Stimulated activated naive CD8-positive, alpha-beta T cell treated with anti-CD3 and anti-CD28 coated beads, Interleukin-15, amount 100 ng/mL, for 72 hours (primary cell): Measurements from ENCODE around the gene USP11.
A peak's percentile ranks its signal among the peaks of the same experiment; 100 is the strongest.

Source experiments
- ATAC-seq: fragments of 150-1000 bp; cut with Tn5 transposase; 2 replicates; pipeline ENCODE4 v1.10.0; 2021; ENCODE audit warnings: mild to moderate bottlenecking, moderate library complexity
- DNase-seq, 2 donors: peaks; one replicate each; pipeline ENCODE4 v3.0.0; 2021 to 2022
- H3K27ac Mint-ChIP-seq, 2 donors: one replicate each; pipeline ENCODE4 v1.8.0; 2022; ENCODE audit warnings: mild to moderate bottlenecking in 2 of 2, mixed read lengths in 2 of 2, moderate library complexity in 2 of 2
- H3K27me3 Mint-ChIP-seq: one replicate; pipeline ENCODE4 v1.8.0; 2022; ENCODE audit warnings: mixed read lengths
- H3K4me1 Mint-ChIP-seq: one replicate; pipeline ENCODE4 v1.8.0; 2022; ENCODE audit warnings: mild to moderate bottlenecking, mixed read lengths
- H3K4me3 Mint-ChIP-seq, 2 donors: one replicate each; pipeline ENCODE4 v1.8.0; 2022; ENCODE audit warnings: mild to moderate bottlenecking in 2 of 2, mixed read lengths in 2 of 2, moderate library complexity in 1 of 2
- H3K9me3 Mint-ChIP-seq, 2 donors: one replicate each; pipeline ENCODE4 v1.8.0; 2022; ENCODE audit warnings: mixed read lengths in 2 of 2

USP11 gene

GRCh38 chrX:47198687-47199080 lies 34.1 kb upstream of the USP11 start:
- H3K4me1 Mint-ChIP-seq, result peaks cover 49% of the 10 kb centered on the region
- DNase-seq (no peak), ATAC-seq (no peak)
- no peaks in the 10 kb centered on the region for H3K27me3 Mint-ChIP-seq
- H3K27ac Mint-ChIP-seq, result peak overlapping the region in 1 of 2 donors; percentile 80
- no peak overlapping the region for H3K4me3 Mint-ChIP-seq
- H3K9me3 Mint-ChIP-seq, result no peaks in the 10 kb centered on the region

- H3K4me1 Mint-ChIP-seq, result peaks cover 49% of the 10 kb centered on the region
These were observed 33.5 kb upstream of the USP11 start for GRCh38 chrX:47199286-47199685.

DNA sequence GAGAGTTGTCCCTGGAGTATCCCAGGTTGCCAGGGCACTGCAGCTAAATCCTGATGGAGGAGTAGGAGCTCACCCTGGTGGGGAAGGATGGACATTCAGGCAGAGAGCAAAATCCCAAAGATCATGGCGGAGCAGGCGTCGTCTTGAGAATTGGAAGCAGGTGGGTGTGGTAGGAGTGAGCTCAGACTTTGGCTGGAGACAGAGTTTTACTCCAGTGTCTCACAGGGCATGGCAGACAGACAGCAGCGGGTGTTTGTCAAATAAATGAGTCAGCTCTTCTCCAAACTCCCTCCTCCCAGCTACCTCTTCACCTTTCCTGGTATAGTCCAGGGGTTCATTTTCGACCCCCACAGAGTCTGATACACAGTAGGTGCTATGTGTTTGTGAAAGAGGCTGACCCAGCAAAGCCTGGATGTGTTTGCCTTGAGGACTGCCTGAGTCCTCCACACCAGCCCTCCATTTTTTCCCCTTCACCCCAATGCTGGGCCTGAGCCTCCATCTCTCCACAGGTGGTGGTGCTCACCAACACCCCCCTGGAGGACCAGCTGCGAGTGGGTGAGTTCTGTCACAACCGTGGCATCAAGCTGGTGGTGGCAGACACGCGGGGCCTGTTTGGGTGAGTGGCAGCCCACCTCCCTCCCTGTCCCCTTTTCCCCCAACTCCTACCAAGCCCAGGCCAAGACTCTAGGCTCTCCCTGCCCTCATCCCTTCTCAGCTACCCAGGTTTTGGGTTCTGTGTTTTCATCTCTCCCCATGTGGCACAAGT lies 32.2 kb upstream of the USP11 start:
- peaks cover 44% of the 10 kb centered on the region for H3K4me1 Mint-ChIP-seq
- no peaks in the 10 kb centered on the region for H3K9me3 Mint-ChIP-seq
- ATAC-seq (no peak), DNase-seq (no peak)
- no peaks in the 10 kb centered on the region for H3K27me3 Mint-ChIP-seq
- H3K4me3 Mint-ChIP-seq, result no peak overlapping the region
- H3K27ac Mint-ChIP-seq, result peak overlapping the region in 1 of 2 donors; percentile 59

More at GRCh38 chrX:47199286-47199685, 33.5 kb upstream of the USP11 start:
- H3K9me3 Mint-ChIP-seq, result no peaks in the 10 kb centered on the region
- H3K27ac Mint-ChIP-seq, result no peak overlapping the region
- ATAC-seq, result no peak
- DNase-seq, result no peak
- H3K4me3 Mint-ChIP-seq, result no peak overlapping the region
- H3K27me3 Mint-ChIP-seq, result no peaks in the 10 kb centered on the region

DNA sequence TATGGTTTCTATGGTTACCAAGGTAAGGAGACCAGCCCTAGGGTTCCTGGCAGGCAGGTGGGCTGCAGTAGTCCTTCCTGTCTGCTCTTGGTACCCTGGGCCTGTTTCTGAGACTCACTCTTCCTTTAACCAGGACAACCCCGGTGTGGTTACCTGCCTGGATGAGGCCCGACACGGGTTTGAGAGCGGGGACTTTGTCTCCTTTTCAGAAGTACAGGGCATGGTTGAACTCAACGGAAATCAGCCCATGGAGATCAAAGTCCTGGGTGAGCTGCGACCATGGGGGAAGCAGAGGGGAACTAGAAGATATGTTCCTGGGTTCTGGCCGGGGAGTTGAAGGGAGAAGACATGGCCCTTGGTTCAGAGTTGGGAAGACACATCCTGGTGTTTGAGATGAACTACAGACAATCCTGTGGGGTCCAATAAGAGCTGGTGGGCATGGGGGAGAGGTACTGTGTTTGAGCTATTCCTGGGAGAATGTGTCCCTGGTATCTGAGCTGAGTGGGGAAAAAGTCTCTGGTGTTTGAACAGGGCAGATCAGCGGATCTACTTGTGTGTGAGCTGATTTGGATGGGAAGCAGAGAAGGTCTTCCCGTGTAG lies 31.4 kb upstream of the USP11 start:
- Mint-ChIP-seq H3K27ac (peak overlapping the region; percentile 14 to 83), H3K4me1 (peaks cover 41% of the 10 kb centered on the region), H3K9me3 (no peaks in the 10 kb centered on the region), H3K4me3 (no peak overlapping the region), H3K27me3 (no peaks in the 10 kb centered on the region)
- ATAC-seq, result no peak
- DNase-seq, result no peak

GRCh38 chrX:47202316-47202715 lies 30.5 kb upstream of the USP11 start:
- Mint-ChIP-seq H3K4me3 (no peak overlapping the region), H3K4me1 (peaks cover 35% of the 10 kb centered on the region), H3K27me3 (no peaks in the 10 kb centered on the region), H3K9me3 (no peaks in the 10 kb centered on the region), H3K27ac (no peak overlapping the region)
- no peak for DNase-seq
- ATAC-seq, result no peak

- no peaks in the 10 kb centered on the region for H3K9me3 Mint-ChIP-seq
- peaks cover 31% of the 10 kb centered on the region for H3K4me1 Mint-ChIP-seq
- no peak overlapping the region for H3K4me3 Mint-ChIP-seq
These were observed 29.9 kb upstream of the USP11 start for GRCh38 chrX:47202877-47203276.

DNA sequence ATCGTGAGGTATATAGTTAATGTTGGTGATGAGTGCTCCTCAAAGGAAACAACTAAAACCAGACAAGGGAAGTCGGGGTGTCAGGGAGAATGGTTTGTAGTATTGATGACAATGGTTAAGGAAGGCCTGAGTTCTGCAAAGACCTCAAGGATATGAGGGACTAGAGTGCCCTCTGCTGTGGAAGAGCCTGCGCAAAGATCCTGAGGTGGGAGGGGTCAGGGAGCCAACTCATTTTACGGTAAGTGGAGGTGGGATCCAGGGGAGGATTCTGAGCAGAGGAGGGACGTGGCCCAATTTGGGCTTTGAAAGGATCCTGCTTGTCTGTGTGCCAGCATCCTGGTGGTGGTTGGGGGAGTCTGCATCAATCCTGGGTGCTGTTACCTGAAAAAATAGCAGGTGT lies 27.8 kb upstream of the USP11 start:
- H3K27ac Mint-ChIP-seq, result no peak overlapping the region
- H3K9me3 Mint-ChIP-seq, result no peaks in the 10 kb centered on the region
- DNase-seq (no peak), ATAC-seq (no peak)
- peaks cover 17% of the 10 kb centered on the region for H3K4me1 Mint-ChIP-seq
- H3K4me3 Mint-ChIP-seq, result no peak overlapping the region
- H3K27me3 Mint-ChIP-seq, result no peaks in the 10 kb centered on the region

More at GRCh38 chrX:47202877-47203276, 29.9 kb upstream of the USP11 start:
- DNase-seq, result no peak
- Mint-ChIP-seq H3K27me3 (no peaks in the 10 kb centered on the region), H3K27ac (no peak overlapping the region)
- no peak for ATAC-seq

GRCh38 chrX:47206316-47206715 lies 26.5 kb upstream of the USP11 start:
- no peak for DNase-seq
- H3K4me3 Mint-ChIP-seq, result no peak overlapping the region
- no peaks in the 10 kb centered on the region for H3K27me3 Mint-ChIP-seq
- no peak overlapping the region for H3K27ac Mint-ChIP-seq
- H3K4me1 Mint-ChIP-seq, result peaks cover 17% of the 10 kb centered on the region
- no peak for ATAC-seq
- no peaks in the 10 kb centered on the region for H3K9me3 Mint-ChIP-seq

DNA sequence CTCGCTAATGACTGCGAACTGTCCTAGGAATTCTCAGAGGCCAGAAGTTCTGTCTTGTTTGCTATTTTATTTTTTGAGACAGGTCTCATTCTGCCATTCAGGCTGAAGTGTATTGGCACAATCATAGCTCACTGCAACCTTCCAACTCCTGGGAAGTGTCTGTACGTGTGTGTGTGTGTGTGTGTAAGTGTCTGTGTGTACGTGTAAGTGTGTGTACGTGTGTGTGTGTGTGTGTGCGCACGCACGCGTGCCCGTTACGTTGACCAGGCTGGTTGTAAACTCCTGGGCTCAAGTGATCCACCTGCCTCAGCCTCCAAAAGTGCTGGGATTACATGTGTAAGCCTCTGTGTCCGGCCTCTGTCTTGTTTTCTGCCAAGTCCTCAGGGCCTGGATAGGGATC lies 24.7 kb upstream of the USP11 start:
- Mint-ChIP-seq H3K9me3 (no peaks in the 10 kb centered on the region), H3K4me3 (no peak overlapping the region), H3K4me1 (peaks cover 17% of the 10 kb centered on the region), H3K27ac (no peak overlapping the region), H3K27me3 (no peaks in the 10 kb centered on the region)
- ATAC-seq (no peak), DNase-seq (no peak)

- ATAC-seq, result no peak
- H3K9me3 Mint-ChIP-seq, result no peaks in the 10 kb centered on the region
- H3K4me1 Mint-ChIP-seq, result peaks cover 15% of the 10 kb centered on the region
These were observed 23.1 kb upstream of the USP11 start for GRCh38 chrX:47209508-47210238.

GRCh38 chrX:47210661-47211425 lies 22.0 kb upstream of the USP11 start:
- no peak for DNase-seq
- Mint-ChIP-seq H3K9me3 (no peaks in the 10 kb centered on the region), H3K27ac (no peak overlapping the region), H3K4me1 (peaks cover 8% of the 10 kb centered on the region), H3K27me3 (no peaks in the 10 kb centered on the region), H3K4me3 (no peak overlapping the region)
- ATAC-seq, result no peak

More at GRCh38 chrX:47209508-47210238, 23.1 kb upstream of the USP11 start:
- Mint-ChIP-seq H3K27ac (no peak overlapping the region), H3K27me3 (no peaks in the 10 kb centered on the region), H3K4me3 (no peak overlapping the region)
- no peak for DNase-seq

- Mint-ChIP-seq H3K27ac (peak overlapping the region; percentile 70 to 76), H3K4me1 (peaks cover 18% of the 10 kb centered on the region), H3K9me3 (no peaks in the 10 kb centered on the region), H3K27me3 (no peaks in the 10 kb centered on the region), H3K4me3 (no peak overlapping the region)
- ATAC-seq (no peak), DNase-seq (no peak)
These were observed 20.2 kb upstream of the USP11 start for GRCh38 chrX:47212381-47213293.

- no peaks in the 10 kb centered on the region for H3K27me3 Mint-ChIP-seq
- DNase-seq (no peak), ATAC-seq (no peak)
- H3K4me1 Mint-ChIP-seq, result peaks cover 23% of the 10 kb centered on the region
- no peak overlapping the region for H3K4me3 Mint-ChIP-seq
- H3K27ac Mint-ChIP-seq, result no peak overlapping the region
- no peaks in the 10 kb centered on the region for H3K9me3 Mint-ChIP-seq
These were observed 18.3 kb upstream of the USP11 start for GRCh38 chrX:47214435-47215077.

DNA sequence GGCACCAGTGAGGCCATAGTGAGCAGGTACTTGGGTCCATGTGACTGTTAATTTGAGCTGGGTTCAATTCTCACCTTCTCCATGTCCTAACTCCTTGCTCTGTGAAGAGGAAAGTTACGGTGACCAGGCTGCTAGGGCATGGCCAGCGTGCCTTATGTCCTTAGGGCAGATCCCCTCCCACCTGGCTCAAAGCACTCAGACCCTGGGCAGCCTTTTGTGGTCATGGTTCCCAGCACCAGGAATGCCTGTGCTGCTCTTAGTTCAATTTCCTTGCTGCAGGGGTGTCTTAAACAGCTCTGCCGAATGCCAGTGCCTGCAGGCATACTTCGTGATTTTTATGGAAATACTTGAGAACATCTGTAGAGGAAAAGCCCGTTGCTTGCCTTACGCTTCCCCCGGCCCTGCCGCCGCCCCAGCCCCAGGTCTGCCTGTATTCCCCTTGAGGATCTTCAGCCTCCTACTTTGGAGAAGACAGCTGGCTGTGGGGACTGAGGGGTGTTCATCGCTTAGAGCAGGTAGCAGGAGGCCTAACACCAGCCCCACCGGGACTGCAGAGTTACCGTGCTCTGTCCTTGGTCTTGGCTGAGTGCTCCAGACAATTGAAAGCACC lies 17.4 kb upstream of the USP11 start:
- Mint-ChIP-seq H3K27me3 (no peaks in the 10 kb centered on the region), H3K27ac (peak overlapping the region in 1 of 2 donors; percentile 28), H3K9me3 (no peaks in the 10 kb centered on the region), H3K4me3 (no peak overlapping the region), H3K4me1 (peaks cover 32% of the 10 kb centered on the region)
- ATAC-seq (no peak), DNase-seq (no peak)
